Measurements from ENCODE around the gene SSMEM1.
"Not testable (repeated sequence)": the region's sequence is repeated elsewhere in the genome, so short reads cannot be mapped to it uniquely, and the experiment has no call there.

SSMEM1 gene

DNA sequence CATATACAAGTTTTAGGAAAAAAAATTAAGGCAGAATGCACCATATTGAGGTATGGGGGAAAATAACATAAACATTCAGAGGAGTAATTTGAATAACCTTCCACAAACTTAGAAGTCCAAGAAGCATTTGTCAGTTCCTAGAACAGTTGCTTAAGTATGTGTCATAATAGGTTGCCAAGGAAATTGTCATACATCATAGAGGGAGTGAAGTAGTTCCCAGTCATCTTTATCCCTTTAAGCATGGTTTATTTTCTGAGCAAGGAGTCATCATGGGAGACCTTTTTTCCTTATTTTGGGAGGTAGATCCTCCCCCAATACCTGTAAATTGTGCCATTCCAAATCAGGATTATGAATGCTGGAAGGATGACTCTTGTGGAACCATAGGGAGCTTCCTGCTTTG lies at the start of gene SSMEM1:
Gene SSMEM1 (plus strand): TSS at position 219 of the 400 bp plus-strand sequence. CDS start 51 bp downstream, at position 270.
- no peak for DNase-seq

DNA sequence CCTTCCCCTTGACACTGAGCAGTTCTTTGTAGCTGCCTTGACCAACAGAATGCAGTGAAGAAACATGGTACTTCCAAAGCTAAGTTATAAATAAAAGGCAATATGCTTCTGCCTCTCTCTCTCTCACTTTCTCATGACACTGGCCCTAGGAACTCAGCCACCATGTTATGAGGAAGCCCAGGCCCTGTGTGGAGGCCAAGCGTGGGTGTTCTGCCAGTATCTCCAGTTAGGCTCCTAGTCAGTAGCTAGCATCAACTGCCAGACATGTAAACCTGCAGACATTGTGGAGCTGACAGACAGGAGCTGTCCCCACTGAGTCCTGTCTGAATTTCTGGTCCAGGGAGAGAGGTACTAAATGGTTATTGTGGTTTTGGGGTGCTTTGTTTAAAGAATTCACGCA lies 47.6 kb upstream of the SSMEM1 start:
- DNase-seq, result no peak

DNA sequence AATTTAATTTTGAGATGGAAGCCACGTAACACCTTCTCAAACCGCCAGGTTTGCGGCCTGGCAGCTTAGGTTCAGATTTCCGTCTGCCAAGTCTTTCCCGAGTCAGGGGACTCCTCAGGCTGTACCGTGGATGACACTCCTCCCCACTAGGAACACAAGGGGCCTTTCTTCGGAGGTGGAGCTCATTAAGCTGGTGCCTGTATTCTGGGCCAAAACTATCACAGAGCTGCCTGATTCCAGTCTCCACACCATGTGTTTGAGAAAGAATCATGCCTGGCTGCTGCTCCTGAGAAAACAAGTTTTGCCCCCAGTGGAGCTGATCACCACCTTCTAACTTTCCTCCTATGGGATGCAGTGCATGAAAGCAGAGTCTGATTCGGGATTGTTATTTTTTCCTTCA lies 47.2 kb upstream of the SSMEM1 start:
- no peak for DNase-seq

DNA sequence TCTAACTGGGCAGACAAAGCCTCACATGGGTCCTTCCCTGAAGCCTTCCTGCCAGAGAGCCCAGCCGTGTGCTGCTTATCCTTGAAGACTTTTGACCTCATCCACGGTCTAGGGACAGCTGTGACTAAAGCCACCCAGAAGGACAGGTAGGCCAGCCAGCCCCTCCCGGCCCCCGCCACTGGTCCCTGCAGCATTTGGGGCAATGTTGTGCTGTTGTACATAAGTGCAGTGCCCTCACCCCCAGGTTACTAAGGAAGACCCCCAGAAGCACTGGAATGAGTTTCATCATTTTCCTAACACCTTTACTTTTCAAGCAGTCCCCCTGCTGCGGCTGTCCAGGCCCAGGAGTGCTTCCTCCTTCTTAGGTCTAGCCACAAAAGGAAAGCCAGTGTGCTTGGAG lies 45.5 kb upstream of the SSMEM1 start:
- no peak for DNase-seq

GRCh38 chr7:130174237-130174959 lies 33.3 kb upstream of the SSMEM1 start:
- no peak for DNase-seq

GRCh38 chr7:130178251-130178650 lies 29.4 kb upstream of the SSMEM1 start:
- DNase-seq, result no peak

DNA sequence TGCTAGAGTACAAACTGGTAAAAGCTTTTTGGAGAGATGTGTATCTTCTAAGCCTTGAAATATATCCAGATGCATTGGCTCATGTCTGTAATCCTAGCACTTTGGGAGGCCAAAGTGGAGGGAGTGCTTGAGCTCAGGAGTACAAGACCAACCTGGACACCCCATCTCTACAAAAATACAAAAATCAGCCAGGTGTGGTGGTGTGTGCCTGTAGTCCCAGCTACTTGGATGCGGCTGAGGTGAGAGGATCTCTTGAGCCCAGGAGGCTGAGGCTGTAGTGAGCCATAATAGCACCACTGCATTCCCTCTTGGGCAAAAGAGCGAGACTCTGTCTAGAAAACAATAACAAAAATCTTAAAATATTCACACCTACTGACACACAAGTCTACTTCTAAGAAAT lies 28.0 kb upstream of the SSMEM1 start:
- no peak for DNase-seq

DNA sequence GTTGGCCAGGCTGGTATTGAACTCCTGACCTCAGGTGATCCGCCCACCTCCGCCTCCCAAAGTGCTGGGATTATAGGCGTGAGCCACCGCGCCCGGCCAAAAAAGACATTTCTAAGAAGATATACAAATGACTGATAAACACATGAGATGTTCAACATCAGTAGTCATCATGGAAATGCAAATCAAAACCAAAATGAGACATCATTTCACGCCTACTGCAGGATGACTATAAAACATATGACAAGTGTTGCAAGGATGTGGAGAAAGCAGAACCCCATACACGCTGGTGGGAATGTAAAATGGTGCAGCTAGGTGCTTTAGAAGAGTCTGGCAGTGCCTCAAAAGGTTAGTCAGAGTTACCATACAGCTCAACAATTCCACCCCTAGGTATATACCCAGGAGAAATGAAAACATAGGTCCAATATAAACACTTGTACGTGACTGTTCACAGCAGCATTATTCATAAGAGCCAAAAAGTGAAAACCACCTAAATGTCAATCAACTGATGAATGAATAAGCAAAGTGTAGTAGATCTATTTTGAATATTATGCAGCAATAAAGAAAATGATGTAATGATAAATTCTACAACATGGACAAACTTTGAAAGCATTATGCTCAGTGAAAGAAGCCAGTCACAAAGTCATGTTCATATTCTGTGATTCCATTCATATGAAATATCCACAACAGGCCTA lies 26.9 kb upstream of the SSMEM1 start:
- DNase-seq, result no peak

DNA sequence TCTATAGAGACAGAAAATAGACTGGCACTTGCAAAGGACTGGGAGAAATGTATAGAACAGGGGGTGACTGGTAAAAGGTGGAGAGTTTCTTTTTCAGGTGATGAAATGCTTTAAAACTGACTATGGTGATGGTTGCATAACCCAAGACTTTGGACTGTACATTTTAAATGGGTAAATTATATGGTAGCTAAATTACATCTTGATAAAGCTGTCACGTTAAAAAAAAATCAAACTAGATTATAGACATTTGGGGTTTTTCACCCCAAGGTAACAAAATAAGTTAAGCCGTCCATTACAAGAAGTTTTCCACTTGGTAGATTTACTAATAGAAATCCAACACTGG lies 26.4 kb upstream of the SSMEM1 start:
- no peak for DNase-seq

DNA sequence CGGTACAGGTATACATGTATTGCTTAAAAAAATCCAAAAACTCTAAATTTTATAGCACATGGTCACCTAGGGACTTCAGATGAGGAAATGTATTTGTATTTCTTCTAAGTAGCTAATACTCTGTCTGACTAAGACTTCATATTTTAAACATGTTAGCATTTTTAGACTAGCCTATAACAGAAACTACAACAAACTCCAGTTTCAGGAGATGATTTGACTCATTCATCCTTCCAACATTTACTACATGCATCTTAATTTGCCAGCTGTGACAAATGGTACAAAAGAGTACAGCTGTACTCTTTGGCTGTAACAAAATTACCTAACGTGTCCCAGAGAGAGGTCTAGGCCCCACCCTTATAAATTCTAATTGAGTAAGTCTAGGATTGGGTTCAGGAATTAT lies 24.7 kb upstream of the SSMEM1 start:
- DNase-seq, result no peak

DNA sequence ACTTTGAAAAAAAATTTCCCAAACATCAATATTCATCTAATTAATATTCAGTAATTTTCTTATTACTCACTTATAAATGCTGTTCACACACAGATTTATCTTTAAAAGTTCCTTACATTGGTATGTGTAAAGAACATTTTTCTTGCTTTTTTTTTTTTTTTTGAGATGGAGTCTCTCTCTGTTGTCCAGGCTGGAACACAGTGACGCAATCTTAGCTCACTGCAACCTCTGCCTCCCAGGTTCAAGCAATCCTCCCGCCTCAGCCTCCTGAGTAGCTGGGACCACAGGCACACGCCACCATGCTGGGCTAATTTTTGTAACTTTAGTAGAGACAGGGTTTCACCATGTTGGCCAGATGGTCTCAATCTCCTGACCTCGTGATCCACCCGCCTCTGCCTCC lies 23.3 kb upstream of the SSMEM1 start:
- not testable (repeated sequence) for DNase-seq

- DNase-seq, result no peak
Observed at GRCh38 chr7:130187360-130187759, 20.3 kb upstream of the SSMEM1 start.

GRCh38 chr7:130189343-130189742 lies 18.3 kb upstream of the SSMEM1 start:
- no peak for DNase-seq

DNA sequence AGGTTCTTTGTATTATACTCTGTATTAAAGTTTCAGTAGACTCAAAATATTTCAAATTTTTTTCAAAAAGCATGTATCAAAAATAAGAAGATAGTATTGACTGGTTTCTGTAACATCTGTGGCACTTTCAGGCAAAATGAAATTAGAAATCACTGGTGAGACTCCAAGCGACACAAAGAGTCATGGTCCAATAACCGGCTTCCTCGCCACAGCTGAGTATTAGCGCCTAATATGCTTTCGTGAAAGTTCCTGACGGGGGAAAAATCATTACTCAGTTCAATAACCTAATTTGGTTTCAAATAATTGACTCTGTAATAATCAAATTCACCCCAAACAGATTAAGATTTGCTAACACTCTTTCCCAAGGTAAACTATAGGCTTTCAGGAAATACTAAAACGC lies 15.9 kb upstream of the SSMEM1 start:
- DNase-seq, result no peak

DNA sequence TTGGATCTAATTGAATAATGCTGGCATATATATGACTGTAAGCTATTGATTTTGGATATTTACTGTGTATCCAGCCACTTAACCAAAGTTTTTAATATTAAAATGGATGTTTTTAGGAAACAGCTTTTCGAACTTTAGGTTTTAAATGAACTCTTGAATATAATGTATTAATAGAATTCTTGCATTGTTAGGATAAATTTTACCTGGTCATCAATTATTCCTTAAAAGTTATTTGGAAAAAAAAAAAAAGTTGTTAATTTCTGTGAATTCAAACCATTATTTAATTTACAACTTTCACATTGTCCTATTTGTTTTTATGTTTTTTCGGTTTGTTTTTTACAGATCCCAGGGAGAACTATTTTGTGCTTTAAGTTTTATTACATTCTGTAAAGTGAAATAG lies 12.3 kb upstream of the SSMEM1 start:
- no peak for DNase-seq

- no peak for DNase-seq
Observed at GRCh38 chr7:130196476-130196875, 11.2 kb upstream of the SSMEM1 start.

DNA sequence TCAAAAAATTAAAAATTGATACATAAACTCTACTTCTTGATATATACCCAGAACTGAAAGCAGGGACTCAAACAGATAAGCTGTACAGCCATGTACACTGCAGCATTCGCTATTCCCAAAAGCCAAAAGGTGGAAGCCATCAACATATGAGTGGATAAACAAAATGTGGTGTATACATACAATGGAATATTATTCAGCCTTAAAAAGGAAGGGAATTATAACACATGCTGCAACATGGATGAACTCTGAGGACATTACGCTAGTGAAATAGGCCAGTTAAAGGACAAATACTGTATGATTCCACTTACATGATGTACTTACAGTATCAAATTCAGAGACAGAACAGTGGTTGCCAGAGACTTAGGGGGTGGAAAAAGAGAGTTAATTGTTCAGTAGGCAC lies 10.6 kb upstream of the SSMEM1 start:
- DNase-seq, result no peak

- DNase-seq, result no peak
Observed at GRCh38 chr7:130201796-130202195, 5.9 kb upstream of the SSMEM1 start.

DNA sequence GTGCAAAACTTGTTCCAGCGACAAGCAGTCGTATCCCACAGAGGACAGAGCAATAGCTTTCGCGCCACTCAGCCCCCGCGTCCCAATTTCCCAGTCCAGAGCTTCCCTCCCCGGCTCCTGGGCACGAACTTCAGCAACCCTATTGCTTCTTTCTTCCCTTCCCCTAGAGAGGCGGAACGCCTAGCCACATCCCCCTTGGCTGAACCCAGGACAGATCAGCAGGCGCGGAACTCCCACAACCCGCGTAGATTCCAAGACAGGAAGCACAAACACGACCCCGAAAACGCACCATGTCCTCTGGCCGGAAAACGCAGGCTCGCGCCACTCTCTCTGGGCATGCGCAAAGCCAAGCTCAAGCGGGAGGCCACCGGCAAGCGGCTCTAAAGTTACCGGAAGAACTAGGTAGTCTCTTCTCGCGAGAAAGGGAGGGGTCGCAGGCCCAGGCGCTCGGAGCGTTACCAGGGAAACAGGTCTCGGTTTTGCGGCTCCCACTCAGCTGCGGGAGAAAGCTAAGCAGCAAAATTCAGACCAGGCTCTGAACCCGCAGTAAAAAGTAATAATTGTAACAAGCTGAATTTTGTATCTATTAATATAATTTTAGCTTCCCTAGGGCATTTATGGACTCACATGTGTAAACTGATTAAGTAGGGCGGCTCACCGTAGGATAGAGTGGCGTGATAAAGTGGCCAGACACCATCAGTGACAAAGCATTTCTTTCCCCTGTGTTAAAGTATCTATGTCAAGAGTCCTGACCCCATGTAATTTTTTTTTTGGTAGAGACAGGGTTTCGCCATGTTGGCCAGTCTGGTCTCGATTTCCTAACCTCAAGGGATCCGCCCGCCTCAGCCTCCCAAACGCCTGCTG lies 2.3 kb upstream of the SSMEM1 start, which contains the start of gene TMEM209:
Gene TMEM209 (minus strand): TSS at position 323 of the 864 bp plus-strand sequence. CDS start 31 bp downstream, at position 292.
- DNase-seq, result peak; percentile 87

GRCh38 chr7:130207033-130207432 lies 627 bp upstream of the SSMEM1 start:
- DNase-seq, result no peak

- no peak for DNase-seq
Observed at GRCh38 chr7:130208516-130208915, 856 bp downstream of the SSMEM1 start.

DNA sequence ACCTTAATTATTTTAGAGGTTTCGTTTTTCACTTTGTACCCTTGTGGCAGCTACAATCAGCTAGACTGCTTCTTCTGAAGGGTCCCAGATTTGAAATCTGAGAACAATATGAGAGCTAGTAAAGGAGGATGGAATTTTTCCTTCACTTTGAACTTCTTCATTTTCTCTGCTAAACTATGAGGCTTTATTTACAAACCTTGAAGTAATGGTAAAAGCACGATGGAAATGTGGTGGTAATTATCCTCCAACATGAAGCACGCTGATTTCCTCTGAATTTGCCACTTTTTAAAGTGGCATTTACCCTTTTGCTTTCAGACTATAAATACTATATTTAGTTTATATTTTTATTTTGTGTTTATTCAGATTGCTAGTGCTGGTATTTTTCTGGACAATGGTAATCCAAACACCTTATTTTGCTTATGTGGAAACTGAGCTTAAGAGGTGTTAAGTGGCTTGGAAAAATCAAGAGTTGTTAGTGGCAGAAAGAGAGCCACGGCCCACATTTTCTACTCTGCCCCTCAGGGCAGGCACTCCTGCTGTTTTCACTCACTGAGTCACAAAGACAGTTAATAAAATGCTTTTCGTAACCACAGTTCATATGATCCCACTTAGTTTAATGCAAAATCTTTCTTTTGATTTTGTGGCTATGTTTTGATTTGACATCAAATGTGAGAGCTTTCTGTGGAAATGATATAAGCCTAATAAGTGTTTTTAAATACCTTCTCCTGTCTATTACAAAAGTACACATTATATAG lies 2.7 kb downstream of the SSMEM1 start:
- no peak for DNase-seq

- DNase-seq, result no peak
Observed at GRCh38 chr7:130213828-130214227, 6.2 kb downstream of the SSMEM1 start.

Data from activated CD4-positive, alpha-beta T cell treated with anti-CD3 and anti-CD28 coated beads for 1 hour (primary cell).